Osteoblast (primary cell): ENCODE measurements around the gene ANO7. TPM values are rescaled to one million over a fixed set of nuclear protein-coding genes. Genes with fewer than 3 reads are reported as not detected.

ENCODE experiments used
- DNase-seq: peaks from one replicate; pipeline ENCODE4 v3.0.0; 2011; ENCODE audit warnings: low spot score, mixed read lengths; ENCODE audit not compliant: insufficient read length; ENCODE audit errors: missing footprints
- H2AFZ ChIP-seq: 2 replicates; pipeline ENCODE4 v1.6.0; 2011; ENCODE audit warnings: mild to moderate bottlenecking, low read length
- H3K27ac ChIP-seq: 2 replicates; pipeline ENCODE4 v1.5.1; 2011; ENCODE audit warnings: mild to moderate bottlenecking, low read depth, low read length, moderate library complexity
- H3K27me3 ChIP-seq: 2 replicates; pipeline ENCODE4 v1.6.0; 2012; ENCODE audit warnings: mild to moderate bottlenecking, control low read depth, inconsistent platforms, low read length, moderate library complexity; ENCODE audit not compliant: insufficient read depth
- H3K36me3 ChIP-seq: 2 replicates; pipeline ENCODE4 v1.5.1; 2011; ENCODE audit warnings: mild to moderate bottlenecking, low read length, control low read depth, moderate library complexity; ENCODE audit not compliant: insufficient read depth
- H3K4me1 ChIP-seq: 2 replicates; pipeline ENCODE4 v1.5.1; 2011; ENCODE audit warnings: mild to moderate bottlenecking, low read length, control low read depth, moderate library complexity; ENCODE audit not compliant: insufficient read depth
- H3K4me2 ChIP-seq: 2 replicates; pipeline ENCODE4 v1.6.0; 2011; ENCODE audit warnings: mild to moderate bottlenecking, low read length; ENCODE audit not compliant: insufficient read depth
- H3K4me3 ChIP-seq: fragments of 200-600 bp; sonication (generic); 3 replicates; pipeline ENCODE4 v1.5.1; 2012; ENCODE audit warnings: mild to moderate bottlenecking, low read length, inconsistent platforms; ENCODE audit not compliant: insufficient read depth
- H3K79me2 ChIP-seq: 2 replicates; pipeline ENCODE4 v1.6.0; 2012; ENCODE audit warnings: mild to moderate bottlenecking, low read length, control low read depth, inconsistent platforms; ENCODE audit not compliant: insufficient read depth
- H3K9me3 ChIP-seq: 2 replicates; pipeline ENCODE4 v1.5.1; 2011; ENCODE audit warnings: low read depth, low read length, control low read depth
- H4K20me1 ChIP-seq: 2 replicates; pipeline ENCODE4 v1.6.0; 2012; ENCODE audit warnings: mild to moderate bottlenecking, low read length, control low read depth; ENCODE audit not compliant: insufficient read depth
- total RNA-seq: library from RNA; depleted of rRNA; stranded (reverse); fragments of >200 nt; gene quantifications from 2 replicates; pipeline ENCODE4 v1.2.3, GENCODE V29; 2012
- TF ChIP-seq, protein P1 (sequence below): IDR thresholded peaks from 2 replicates; pipeline ENCODE4 v1.5.1; 2011; ENCODE audit warnings: mild to moderate bottlenecking, low read depth, low read length, moderate library complexity; ENCODE audit errors: extremely low read depth

The ANO7 gene
- total RNA-seq, 1 donor = 1.8 TPM

DNA sequence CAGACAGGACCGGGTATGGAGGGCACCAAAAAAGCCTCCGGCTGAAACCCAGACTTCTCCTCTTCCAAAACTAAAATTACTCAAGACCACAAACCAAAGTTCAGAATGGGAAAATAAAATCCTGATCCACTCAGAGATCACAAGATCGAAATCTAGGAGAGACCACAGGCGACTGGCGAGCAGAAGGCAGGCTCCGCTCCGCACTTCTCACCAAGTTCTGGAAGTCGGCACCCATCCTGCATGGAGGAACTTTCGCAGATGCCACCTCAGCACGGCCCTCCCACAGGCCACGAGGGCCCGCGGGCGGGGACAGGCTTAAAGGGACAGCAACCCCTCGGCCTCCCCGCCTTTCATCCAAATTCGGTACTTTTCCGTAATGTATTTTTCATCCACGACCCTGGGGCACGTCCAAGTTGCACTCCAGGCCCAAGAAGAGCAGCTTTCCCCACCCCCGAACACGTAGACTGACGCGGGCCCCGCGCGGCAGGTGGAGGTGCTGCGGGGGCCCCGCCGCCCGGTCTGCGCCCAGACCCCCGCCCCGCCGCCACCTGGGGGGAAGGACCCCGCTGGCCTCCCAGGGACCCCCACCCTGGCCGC lies 83.3 kb downstream of the ANO7 start:
- Histone ChIP-seq H2AFZ (no peak overlapping the region), H3K27ac (peak overlapping the region; percentile 61), H3K4me1 (peaks cover 42% of the 10 kb centered on the region), H3K4me3 (peak overlapping the region; percentile 86), H3K27me3 (no peaks in the 10 kb centered on the region), H3K79me2 (peaks cover 96% of the 10 kb centered on the region), H4K20me1 (peaks cover 74% of the 10 kb centered on the region), H3K9me3 (no peaks in the 10 kb centered on the region), H3K36me3 (peaks cover 21% of the 10 kb centered on the region), H3K4me2 (peak overlapping the region; percentile 92)
- DNase-seq = peak; percentile 94
- TF ChIP-seq, protein P1, sequence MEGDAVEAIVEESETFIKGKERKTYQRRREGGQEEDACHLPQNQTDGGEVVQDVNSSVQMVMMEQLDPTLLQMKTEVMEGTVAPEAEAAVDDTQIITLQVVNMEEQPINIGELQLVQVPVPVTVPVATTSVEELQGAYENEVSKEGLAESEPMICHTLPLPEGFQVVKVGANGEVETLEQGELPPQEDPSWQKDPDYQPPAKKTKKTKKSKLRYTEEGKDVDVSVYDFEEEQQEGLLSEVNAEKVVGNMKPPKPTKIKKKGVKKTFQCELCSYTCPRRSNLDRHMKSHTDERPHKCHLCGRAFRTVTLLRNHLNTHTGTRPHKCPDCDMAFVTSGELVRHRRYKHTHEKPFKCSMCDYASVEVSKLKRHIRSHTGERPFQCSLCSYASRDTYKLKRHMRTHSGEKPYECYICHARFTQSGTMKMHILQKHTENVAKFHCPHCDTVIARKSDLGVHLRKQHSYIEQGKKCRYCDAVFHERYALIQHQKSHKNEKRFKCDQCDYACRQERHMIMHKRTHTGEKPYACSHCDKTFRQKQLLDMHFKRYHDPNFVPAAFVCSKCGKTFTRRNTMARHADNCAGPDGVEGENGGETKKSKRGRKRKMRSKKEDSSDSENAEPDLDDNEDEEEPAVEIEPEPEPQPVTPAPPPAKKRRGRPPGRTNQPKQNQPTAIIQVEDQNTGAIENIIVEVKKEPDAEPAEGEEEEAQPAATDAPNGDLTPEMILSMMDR = no peak

DNA sequence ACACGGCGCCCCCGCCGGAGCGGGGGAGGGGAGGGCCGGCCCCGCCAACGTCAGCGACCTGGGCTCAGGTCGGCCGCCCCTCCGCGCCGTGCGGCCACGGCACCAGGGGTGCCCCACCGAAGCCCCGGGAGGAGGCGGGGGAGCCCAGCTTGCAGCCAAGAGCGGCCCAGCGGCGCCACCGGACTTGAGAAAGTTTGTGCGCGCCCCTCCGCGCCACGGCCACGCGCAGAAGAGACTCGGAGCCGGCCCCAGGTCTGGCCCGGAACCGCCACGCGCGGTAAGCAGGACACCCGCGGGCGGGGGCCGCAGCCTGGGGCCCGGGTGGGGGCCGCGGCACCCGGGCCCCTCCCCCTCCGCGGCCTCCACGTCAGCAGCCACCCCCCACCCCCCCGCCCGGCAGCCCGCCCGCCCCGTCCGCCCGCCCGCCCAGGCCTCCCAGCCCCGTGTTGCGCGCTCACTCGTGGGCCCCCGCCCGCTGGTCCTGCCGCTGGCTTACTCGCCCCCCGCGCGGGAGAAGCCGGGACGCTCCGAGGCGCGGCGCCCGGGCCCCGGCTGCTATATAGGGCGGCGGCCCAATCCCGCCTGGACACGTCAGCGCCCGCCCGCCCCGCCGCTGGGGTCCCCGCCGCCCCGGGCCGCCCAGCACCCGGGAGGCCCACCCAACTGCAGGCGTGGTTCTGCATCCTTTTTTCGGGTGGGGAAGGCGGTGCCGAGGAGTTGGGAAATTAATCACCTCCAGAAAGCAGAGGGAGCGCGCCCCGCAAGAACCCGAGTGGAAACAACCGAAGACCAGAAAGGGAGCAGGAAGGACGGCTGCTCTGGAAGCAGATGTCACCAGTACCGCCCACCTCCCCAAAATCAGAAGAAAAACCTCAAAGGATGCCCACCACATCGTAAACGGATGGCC lies 84.1 kb downstream of the ANO7 start:
- DNase-seq = peak; percentile 96

DNA sequence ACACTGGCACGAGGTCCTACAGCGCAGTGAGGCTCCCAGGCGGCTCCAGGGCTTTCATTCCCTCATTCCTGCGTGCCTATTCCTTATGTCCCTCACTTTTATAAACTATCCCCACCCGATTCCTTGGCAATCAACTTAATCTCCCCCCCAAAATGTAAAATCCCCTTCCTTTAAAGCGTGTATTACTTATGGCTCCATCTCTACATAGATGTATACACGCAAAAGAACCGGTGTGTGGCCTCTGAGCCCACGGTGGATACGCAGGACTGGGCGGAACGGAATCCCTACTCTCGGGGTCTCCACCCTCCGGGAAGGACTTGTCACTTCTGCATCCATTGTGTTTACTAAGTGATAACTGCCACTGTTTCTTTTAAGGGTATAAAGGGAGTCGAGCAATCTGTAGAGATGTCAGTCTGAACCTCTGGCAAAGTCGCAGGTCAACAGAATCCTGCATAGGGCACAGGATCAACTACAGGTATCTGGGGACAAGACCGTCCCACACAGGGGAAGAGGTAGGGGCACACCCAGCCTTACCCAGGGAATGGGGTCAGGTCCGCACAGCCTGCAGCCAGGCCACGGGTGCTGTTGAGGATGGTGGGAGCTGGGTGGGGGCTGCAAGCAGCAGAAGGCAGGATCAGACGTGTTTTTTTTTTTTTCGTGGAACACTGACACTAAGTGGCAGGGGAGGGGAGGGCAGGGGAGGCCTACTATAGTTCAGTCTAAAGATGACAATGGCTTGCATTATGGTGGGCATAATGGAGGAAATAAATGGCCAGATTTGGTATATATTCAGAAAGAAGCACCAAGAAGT lies 84.9 kb downstream of the ANO7 start:
- peak overlapping the region; percentile 68 for H3K27ac ChIP-seq
- H4K20me1 ChIP-seq = peaks cover 65% of the 10 kb centered on the region
- peak overlapping the region; percentile 86 for H3K4me3 ChIP-seq
- H3K79me2 ChIP-seq = peaks cover 96% of the 10 kb centered on the region
- DNase-seq = peak; percentile 6
- no peaks in the 10 kb centered on the region for H3K27me3 ChIP-seq
- no peaks in the 10 kb centered on the region for H3K9me3 ChIP-seq
- H3K36me3 ChIP-seq = peaks cover 5% of the 10 kb centered on the region
- TF ChIP-seq, protein P1 = no peak
- peaks cover 35% of the 10 kb centered on the region for H3K4me1 ChIP-seq
- peak overlapping the region; percentile 67 for H2AFZ ChIP-seq
- peak overlapping the region; percentile 86 for H3K4me2 ChIP-seq

More for the DNA sequence above, 84.1 kb downstream of the ANO7 start:
- H3K27ac ChIP-seq = peak overlapping the region; percentile 68
- peaks cover 42% of the 10 kb centered on the region for H3K4me1 ChIP-seq
- no peaks in the 10 kb centered on the region for H3K9me3 ChIP-seq
- H3K4me3 ChIP-seq = peak overlapping the region; percentile 86
- H3K27me3 ChIP-seq = no peaks in the 10 kb centered on the region
- peaks cover 67% of the 10 kb centered on the region for H4K20me1 ChIP-seq
- peak overlapping the region; percentile 92 for H3K4me2 ChIP-seq
- TF ChIP-seq, protein P1 = no peak
- H2AFZ ChIP-seq = peak overlapping the region; percentile 67
- peaks cover 14% of the 10 kb centered on the region for H3K36me3 ChIP-seq
- H3K79me2 ChIP-seq = peaks cover 96% of the 10 kb centered on the region
